Gastroesophageal sphincter (tissue), 3 donors: Measurements from ENCODE around the gene AK8.

Source experiments
- EP300 ChIP-seq: sonication (generic); formaldehyde crosslinking; IDR thresholded peaks from one replicate; pipeline ENCODE4 v1.6.1; 2017; ENCODE audit warnings: antibody characterized with exemption, mild to moderate bottlenecking
- POLR2A ChIP-seq, 2 donors: fragments of 450-650 bp; IDR thresholded peaks; one replicate each; pipeline ENCODE4 v1.6.1; 2017; ENCODE audit warnings: antibody characterized with exemption in 2 of 2, mild to moderate bottlenecking in 2 of 2, moderate library complexity in 1 of 2
- POLR2AphosphoS5 ChIP-seq: sonication (generic); formaldehyde crosslinking; IDR thresholded peaks from one replicate; pipeline ENCODE4 v1.6.1; 2017; ENCODE audit warnings: antibody characterized with exemption
- TF ChIP-seq, protein P1 (sequence below), 4 experiments: fragments of 200-600 bp in 2 of 4; fragments of 450-650 bp in 2 of 4; sonication (generic) in 1 of 4; IDR thresholded peaks; one replicate each; pipeline ENCODE4 v1.5.1; 2017 to 2019; ENCODE audit warnings: antibody characterized with exemption in 4 of 4, mild to moderate bottlenecking in 2 of 4, moderate library complexity in 2 of 4

DNA sequence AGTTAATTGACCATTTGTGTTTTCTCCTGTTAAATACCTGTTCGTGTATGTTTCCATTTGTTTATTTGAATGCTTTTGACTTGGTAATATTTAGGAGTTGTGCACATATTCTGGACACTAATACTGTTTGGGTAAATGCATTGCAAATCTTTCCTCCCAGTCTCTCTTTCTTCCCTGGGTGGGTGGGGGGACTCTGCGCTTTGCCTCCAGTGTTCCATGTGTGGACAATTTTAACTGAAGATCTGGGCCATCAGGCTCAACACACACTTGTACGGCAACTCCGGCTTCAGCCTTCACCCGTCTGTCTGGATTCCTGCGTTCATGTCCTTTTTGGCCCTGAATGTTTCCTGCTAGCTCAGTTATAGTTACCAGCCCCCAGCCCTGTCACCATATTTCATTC, 167.8 kb downstream of the AK8 start:
- TF ChIP-seq, protein P1, sequence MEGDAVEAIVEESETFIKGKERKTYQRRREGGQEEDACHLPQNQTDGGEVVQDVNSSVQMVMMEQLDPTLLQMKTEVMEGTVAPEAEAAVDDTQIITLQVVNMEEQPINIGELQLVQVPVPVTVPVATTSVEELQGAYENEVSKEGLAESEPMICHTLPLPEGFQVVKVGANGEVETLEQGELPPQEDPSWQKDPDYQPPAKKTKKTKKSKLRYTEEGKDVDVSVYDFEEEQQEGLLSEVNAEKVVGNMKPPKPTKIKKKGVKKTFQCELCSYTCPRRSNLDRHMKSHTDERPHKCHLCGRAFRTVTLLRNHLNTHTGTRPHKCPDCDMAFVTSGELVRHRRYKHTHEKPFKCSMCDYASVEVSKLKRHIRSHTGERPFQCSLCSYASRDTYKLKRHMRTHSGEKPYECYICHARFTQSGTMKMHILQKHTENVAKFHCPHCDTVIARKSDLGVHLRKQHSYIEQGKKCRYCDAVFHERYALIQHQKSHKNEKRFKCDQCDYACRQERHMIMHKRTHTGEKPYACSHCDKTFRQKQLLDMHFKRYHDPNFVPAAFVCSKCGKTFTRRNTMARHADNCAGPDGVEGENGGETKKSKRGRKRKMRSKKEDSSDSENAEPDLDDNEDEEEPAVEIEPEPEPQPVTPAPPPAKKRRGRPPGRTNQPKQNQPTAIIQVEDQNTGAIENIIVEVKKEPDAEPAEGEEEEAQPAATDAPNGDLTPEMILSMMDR (IDR thresholded peaks at IDR 0.05), result no peak
- TF ChIP-seq POLR2A (IDR thresholded peaks at IDR 0.05) (no peak), POLR2AphosphoS5 (no peak), EP300 (no peak)
